Fibroblast of mammary gland (primary cell): Measurements from ENCODE around the gene SECISBP2L.
A peak's percentile ranks its signal among the peaks of the same experiment; 100 is the strongest.

Source experiments
- DNase-seq: peaks from one replicate; pipeline ENCODE4 v3.0.0-alpha.2; 2010; ENCODE audit warnings: low read depth
- H3K4me3 ChIP-seq: 2 replicates; pipeline ENCODE4 v1.5.1; 2011; ENCODE audit warnings: low read depth, mild to moderate bottlenecking, low read length, moderate library complexity; ENCODE audit not compliant: control insufficient read depth
- CTCF ChIP-seq: conservative IDR thresholded peaks from 2 replicates; pipeline ENCODE4 v1.5.1; 2011; ENCODE audit warnings: low read depth, low read length, inconsistent platforms; ENCODE audit not compliant: control insufficient read depth, insufficient read depth

Gene SECISBP2L

GRCh38 chr15:48945386-48945785, 100.9 kb downstream of the SECISBP2L start:
- DNase-seq: no peak
- no peak overlapping the region for H3K4me3 ChIP-seq
- TF ChIP-seq CTCF: no peak

- DNase-seq: no peak
- TF ChIP-seq CTCF: no peak
- no peak overlapping the region for H3K4me3 ChIP-seq
These were observed 104.3 kb downstream of the SECISBP2L start for GRCh38 chr15:48941904-48942303.

GRCh38 chr15:48940508-48940907, 105.7 kb downstream of the SECISBP2L start:
- no peak for TF ChIP-seq CTCF
- DNase-seq: peak; percentile 100
- no peak overlapping the region for H3K4me3 ChIP-seq

- no peak for TF ChIP-seq CTCF
- DNase-seq: peak; percentile 99
- H3K4me3 ChIP-seq: no peak overlapping the region
These were observed 106.6 kb downstream of the SECISBP2L start for GRCh38 chr15:48939648-48940047.
